ENCODE measurements around the gene CAPN11. TPM values are rescaled to one million over a fixed set of nuclear protein-coding genes. Genes with fewer than 3 reads are reported as not detected.

Gene CAPN11
- total and polyA plus RNA-seq, 2 donors (not counting 1 experiment from before 2014, with no cell fraction given): not detected

DNA sequence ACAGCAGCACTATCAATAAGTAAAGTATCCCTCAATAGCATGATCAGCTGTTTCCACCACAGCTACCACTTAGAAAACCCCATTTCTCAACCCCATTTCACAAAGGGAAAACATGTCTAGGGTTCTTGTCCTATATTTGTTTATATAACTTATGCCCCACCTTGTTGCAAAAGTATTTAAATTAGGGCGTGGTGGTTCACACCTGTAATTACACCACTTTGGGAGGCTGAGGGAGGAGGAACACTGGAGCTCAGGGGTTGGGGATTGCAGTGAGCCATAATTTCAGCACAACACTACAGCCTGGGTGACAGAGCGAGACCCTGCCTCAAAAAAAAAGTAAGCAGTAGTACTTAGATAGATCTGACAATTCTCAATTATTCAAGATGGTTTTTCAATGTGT, 35.1 kb upstream of the CAPN11 start:
- H3K4me1 ChIP-seq (ENCODE audit: control insufficient read depth, extremely low read depth, insufficient read depth, low read length): peaks cover 13% of the 10 kb centered on the region

DNA sequence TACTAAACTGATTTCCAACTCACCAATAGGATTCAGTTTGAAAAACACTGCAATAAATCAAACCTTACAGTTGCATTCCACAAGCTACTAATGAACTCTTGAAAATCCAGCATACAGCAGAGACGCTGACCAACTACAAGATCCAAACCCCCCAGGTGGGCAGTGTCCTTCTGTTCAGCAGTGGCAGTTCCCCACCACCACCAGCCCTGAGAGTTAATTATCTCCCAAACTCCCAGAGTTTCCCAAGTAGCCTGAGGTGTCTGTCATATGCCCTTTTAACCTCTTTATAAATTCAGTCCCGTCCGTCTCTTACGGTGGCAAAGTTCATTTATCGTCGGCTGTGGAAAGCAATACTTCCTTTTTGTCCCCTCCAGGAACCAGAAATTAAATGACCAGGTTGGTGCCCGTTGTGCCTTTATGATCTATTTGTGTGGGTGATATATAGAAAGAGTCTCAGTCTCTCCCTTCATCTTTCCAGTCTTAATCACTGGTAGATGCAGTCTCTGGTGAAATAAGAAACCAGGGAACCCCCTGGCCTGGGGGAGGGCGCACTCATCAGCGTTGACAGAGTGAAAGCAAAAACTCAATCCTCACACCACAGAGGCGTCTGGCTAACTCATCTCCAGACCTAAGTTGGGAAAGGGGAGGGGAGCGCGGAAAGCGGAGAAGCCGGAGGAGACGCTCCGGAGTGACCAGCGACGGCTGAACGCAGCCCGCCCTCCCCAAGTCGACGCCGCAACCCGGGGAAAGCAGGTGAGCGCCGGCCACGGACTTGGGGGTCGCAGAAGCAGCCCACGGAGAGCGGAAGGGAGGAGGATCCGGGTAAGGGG, 32.1 kb upstream of the CAPN11 start:
- peak overlapping the region; percentile 26 for H2AFZ ChIP-seq (ENCODE audit: low read length)

More for the DNA sequence above, 35.1 kb upstream of the CAPN11 start:
- Histone ChIP-seq H3K36me3 (ENCODE audit: control insufficient read depth, insufficient read depth, low read length) (no peaks in the 10 kb centered on the region), H3K79me2 (ENCODE audit: control insufficient read depth, insufficient read depth, low read length) (peaks cover 87% of the 10 kb centered on the region), H3K4me3 (replicated peaks in 1 of 4; ENCODE audit: control extremely low read depth in 1 of 4, insufficient read depth in 1 of 4, low read depth in 3 of 4, low read length in 4 of 4) (no peak overlapping the region), H3K9me3 (ENCODE audit: control insufficient read depth, insufficient read depth, low read depth, low read length) (no peaks in the 10 kb centered on the region), H3K9ac (ENCODE audit: insufficient read depth, low read length) (no peak overlapping the region), H3K4me2 (ENCODE audit: extremely low read depth, insufficient read depth, low read length) (peak overlapping the region; percentile 8), H2AFZ (ENCODE audit: low read length) (no peak overlapping the region), H4K20me1 (ENCODE audit: control insufficient read depth, extremely low read depth, insufficient read depth, low read length) (peaks cover 2% of the 10 kb centered on the region), H3K27me3 (ENCODE audit: control insufficient read depth, insufficient read depth, low read length) (no peaks in the 10 kb centered on the region), H3K27ac (ENCODE audit: insufficient read depth, low read length) (no peak overlapping the region)
- DNase-seq (ENCODE audit: low read depth in 2 of 2): no peak
- TF ChIP-seq EZH2 (IDR thresholded peaks at IDR 0.05; ENCODE audit: low read length, missing control alignments): no peak
- TF ChIP-seq, protein P1, sequence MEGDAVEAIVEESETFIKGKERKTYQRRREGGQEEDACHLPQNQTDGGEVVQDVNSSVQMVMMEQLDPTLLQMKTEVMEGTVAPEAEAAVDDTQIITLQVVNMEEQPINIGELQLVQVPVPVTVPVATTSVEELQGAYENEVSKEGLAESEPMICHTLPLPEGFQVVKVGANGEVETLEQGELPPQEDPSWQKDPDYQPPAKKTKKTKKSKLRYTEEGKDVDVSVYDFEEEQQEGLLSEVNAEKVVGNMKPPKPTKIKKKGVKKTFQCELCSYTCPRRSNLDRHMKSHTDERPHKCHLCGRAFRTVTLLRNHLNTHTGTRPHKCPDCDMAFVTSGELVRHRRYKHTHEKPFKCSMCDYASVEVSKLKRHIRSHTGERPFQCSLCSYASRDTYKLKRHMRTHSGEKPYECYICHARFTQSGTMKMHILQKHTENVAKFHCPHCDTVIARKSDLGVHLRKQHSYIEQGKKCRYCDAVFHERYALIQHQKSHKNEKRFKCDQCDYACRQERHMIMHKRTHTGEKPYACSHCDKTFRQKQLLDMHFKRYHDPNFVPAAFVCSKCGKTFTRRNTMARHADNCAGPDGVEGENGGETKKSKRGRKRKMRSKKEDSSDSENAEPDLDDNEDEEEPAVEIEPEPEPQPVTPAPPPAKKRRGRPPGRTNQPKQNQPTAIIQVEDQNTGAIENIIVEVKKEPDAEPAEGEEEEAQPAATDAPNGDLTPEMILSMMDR (conservative IDR thresholded peaks at IDR 0.05 in 1 of 2, IDR thresholded peaks at IDR 0.05 in 1 of 2; ENCODE audit: low read depth in 1 of 2, low read length in 2 of 2): no peak

More for the DNA sequence above, 32.1 kb upstream of the CAPN11 start:
- Histone ChIP-seq H3K4me2 (ENCODE audit: extremely low read depth, insufficient read depth, low read length) (peak overlapping the region; percentile 99), H3K27me3 (ENCODE audit: control insufficient read depth, insufficient read depth, low read length) (no peaks in the 10 kb centered on the region), H3K36me3 (ENCODE audit: control insufficient read depth, insufficient read depth, low read length) (no peaks in the 10 kb centered on the region), H3K9ac (ENCODE audit: insufficient read depth, low read length) (peak overlapping the region; percentile 76), H3K27ac (ENCODE audit: insufficient read depth, low read length) (peak overlapping the region; percentile 81), H3K79me2 (ENCODE audit: control insufficient read depth, insufficient read depth, low read length) (peaks cover 63% of the 10 kb centered on the region), H4K20me1 (ENCODE audit: control insufficient read depth, extremely low read depth, insufficient read depth, low read length) (peaks cover 2% of the 10 kb centered on the region), H3K4me1 (ENCODE audit: control insufficient read depth, extremely low read depth, insufficient read depth, low read length) (peaks cover 11% of the 10 kb centered on the region), H3K9me3 (ENCODE audit: control insufficient read depth, insufficient read depth, low read depth, low read length) (no peaks in the 10 kb centered on the region), H3K4me3 (replicated peaks in 1 of 4; ENCODE audit: control extremely low read depth in 1 of 4, insufficient read depth in 1 of 4, low read depth in 3 of 4, low read length in 4 of 4) (peak overlapping the region; percentile 75 to 96 (median 90))
- TF ChIP-seq, protein P1 (conservative IDR thresholded peaks at IDR 0.05 in 1 of 2, IDR thresholded peaks at IDR 0.05 in 1 of 2; ENCODE audit: low read depth in 1 of 2, low read length in 2 of 2): no peak
- TF ChIP-seq EZH2 (IDR thresholded peaks at IDR 0.05; ENCODE audit: low read length, missing control alignments): no peak
- DNase-seq (ENCODE audit: low read depth in 2 of 2): peak; percentile 64 to 79

Data from fibroblast of lung (primary cell).